Keratinocyte (primary cell): Measurements from ENCODE around the gene TERT.

Source experiments
- EZH2 ChIP-seq: IDR thresholded peaks from one replicate; pipeline ENCODE4 v1.6.1; 2012; ENCODE audit warnings: inconsistent platforms, mild to moderate bottlenecking, low read length, moderate library complexity
- TF ChIP-seq, protein P1 (sequence below), 3 experiments: IDR thresholded peaks in 1 of 3; conservative IDR thresholded peaks in 1 of 3; optimal IDR thresholded peaks in 1 of 3; 2 replicates in 2 of 3; 3 replicates in 1 of 3; pipeline versions ENCODE3 to v1.5.1; 2011; ENCODE audit warnings: low read length in 3 of 3, mild to moderate bottlenecking in 3 of 3, moderate library complexity in 2 of 3, control low read depth in 1 of 3, inconsistent platforms in 1 of 3; ENCODE audit not compliant: insufficient read depth in 2 of 3; ENCODE audit errors: extremely low read depth in 1 of 3

DNA sequence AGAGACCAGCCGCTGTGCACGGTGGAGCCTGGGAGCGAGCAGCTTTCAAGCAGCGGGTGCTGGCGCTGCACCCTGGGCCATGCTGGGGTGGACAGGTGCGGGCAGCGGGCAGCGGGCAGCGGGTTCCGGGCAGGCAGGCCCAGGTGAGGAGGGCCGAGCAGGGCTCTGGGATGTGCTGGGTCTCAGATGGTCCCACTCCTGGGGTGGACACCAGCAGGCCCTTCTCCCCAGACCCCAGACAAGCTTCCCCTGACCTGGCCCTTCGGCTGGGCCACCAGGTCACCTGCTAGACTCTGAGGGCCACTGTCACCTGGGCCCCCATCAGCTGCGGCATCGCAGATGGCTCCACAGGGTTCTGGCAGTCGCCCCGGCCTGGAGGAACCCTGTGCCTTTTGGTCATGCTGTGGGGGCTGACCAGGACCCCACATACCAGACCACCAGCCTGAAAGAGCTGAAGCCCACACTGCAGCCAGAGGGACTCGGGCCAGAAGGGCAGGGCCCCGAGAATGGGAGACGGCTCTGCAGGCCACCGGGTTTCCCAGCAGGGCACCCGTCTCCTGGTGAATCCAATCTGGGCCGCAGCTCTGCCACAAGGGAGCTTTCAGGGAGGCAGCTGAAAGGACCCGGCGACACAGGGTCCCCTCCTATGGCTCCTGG lies 91.4 kb downstream of the TERT start:
- TF ChIP-seq, protein P1, sequence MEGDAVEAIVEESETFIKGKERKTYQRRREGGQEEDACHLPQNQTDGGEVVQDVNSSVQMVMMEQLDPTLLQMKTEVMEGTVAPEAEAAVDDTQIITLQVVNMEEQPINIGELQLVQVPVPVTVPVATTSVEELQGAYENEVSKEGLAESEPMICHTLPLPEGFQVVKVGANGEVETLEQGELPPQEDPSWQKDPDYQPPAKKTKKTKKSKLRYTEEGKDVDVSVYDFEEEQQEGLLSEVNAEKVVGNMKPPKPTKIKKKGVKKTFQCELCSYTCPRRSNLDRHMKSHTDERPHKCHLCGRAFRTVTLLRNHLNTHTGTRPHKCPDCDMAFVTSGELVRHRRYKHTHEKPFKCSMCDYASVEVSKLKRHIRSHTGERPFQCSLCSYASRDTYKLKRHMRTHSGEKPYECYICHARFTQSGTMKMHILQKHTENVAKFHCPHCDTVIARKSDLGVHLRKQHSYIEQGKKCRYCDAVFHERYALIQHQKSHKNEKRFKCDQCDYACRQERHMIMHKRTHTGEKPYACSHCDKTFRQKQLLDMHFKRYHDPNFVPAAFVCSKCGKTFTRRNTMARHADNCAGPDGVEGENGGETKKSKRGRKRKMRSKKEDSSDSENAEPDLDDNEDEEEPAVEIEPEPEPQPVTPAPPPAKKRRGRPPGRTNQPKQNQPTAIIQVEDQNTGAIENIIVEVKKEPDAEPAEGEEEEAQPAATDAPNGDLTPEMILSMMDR (optimal IDR thresholded peaks at IDR 0.05 in 1 of 3, IDR thresholded peaks at IDR 0.05 in 1 of 3, conservative IDR thresholded peaks at IDR 0.05 in 1 of 3; ENCODE audit: extremely low read depth in 1 of 3, insufficient read depth in 2 of 3, low read length in 3 of 3) = no peak
- TF ChIP-seq EZH2 = no peak
